Upper lobe of right lung (tissue), 1 donor: ENCODE data around the gene OGFOD2. TPM values are rescaled to one million over a fixed set of nuclear protein-coding genes. Genes with fewer than 3 reads are reported as not detected.

Source experiments
- ATAC-seq: fragments of 200-7000 bp; cut with Tn5 transposase; one replicate; pipeline ENCODE4 v1.9.1; 2020; ENCODE audit warnings: mild to moderate bottlenecking, moderate library complexity
- DNase-seq: peaks from one replicate; pipeline ENCODE4 v3.0.0-alpha.2; 2020
- H3K27ac ChIP-seq: fragments of 200-600 bp; one replicate; pipeline ENCODE4 v1.8.0; 2022
- H3K27me3 ChIP-seq: fragments of 200-600 bp; one replicate; pipeline ENCODE4 v1.8.0; 2022; ENCODE audit warnings: mild to moderate bottlenecking
- H3K36me3 ChIP-seq: fragments of 200-600 bp; one replicate; pipeline ENCODE4 v1.8.0; 2022
- H3K4me1 ChIP-seq: fragments of 200-600 bp; one replicate; pipeline ENCODE4 v1.8.0; 2022
- H3K4me3 ChIP-seq: fragments of 200-600 bp; one replicate; pipeline ENCODE4 v1.8.0; 2022; ENCODE audit warnings: mild to moderate bottlenecking
- H3K9me3 ChIP-seq: fragments of 200-600 bp; one replicate; pipeline ENCODE4 v1.8.0; 2022
- intact Hi-C: fragments of 100-400 bp; cut with DNase I; formaldehyde crosslinking; loops from one replicate; pipeline ENCODE4 v1.11.0; 2022
- total RNA-seq: library from RNA; stranded (reverse); fragmentation: NEBNext Ultra II Directional; extraction: Animal tissue kit (Norgen Biotek cat#: 25700); gene quantifications from one replicate; pipeline ENCODE4 v1.2.1, GENCODE V29; 2021
- TF ChIP-seq, protein P1 (sequence below): fragments of 200-600 bp; IDR thresholded peaks from one replicate; pipeline ENCODE4 v1.8.0; 2022; ENCODE audit warnings: antibody characterized with exemption
- donor health status: DM: no; HTN: yes; CAD: no; lungs with severe emphysema.

Gene OGFOD2
- total RNA-seq, 1 donor from 2014 or later: 13.7 TPM

DNA sequence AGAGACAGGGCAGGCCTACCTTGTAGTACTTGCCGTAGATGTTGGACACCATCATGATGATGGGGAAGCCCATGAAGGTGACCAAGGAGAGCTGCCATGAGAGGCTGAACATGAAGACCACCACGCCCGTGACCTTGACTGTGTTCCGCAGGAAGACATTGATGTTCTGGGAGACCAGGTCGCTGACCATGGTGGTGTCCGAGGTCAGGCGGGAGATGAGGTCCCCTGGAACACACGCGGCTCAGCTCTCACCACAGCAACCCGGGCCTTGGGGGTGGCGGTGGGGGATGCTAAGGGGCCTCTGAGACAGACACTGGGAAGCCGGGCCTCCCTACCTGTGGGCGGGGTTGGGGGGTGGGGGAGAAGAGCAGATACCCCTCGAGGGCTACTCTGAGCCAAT, 26.4 kb upstream of the OGFOD2 start:
- H3K36me3 ChIP-seq: no peaks in the 10 kb centered on the region
- peaks cover 13% of the 10 kb centered on the region for H3K4me1 ChIP-seq
- H3K27ac ChIP-seq: no peak overlapping the region
- intact Hi-C loops: no loop called here
- ATAC-seq (no peak), DNase-seq (no peak)
- TF ChIP-seq, protein P1, sequence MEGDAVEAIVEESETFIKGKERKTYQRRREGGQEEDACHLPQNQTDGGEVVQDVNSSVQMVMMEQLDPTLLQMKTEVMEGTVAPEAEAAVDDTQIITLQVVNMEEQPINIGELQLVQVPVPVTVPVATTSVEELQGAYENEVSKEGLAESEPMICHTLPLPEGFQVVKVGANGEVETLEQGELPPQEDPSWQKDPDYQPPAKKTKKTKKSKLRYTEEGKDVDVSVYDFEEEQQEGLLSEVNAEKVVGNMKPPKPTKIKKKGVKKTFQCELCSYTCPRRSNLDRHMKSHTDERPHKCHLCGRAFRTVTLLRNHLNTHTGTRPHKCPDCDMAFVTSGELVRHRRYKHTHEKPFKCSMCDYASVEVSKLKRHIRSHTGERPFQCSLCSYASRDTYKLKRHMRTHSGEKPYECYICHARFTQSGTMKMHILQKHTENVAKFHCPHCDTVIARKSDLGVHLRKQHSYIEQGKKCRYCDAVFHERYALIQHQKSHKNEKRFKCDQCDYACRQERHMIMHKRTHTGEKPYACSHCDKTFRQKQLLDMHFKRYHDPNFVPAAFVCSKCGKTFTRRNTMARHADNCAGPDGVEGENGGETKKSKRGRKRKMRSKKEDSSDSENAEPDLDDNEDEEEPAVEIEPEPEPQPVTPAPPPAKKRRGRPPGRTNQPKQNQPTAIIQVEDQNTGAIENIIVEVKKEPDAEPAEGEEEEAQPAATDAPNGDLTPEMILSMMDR: no peak
- no peak overlapping the region for H3K4me3 ChIP-seq
- no peaks in the 10 kb centered on the region for H3K9me3 ChIP-seq
- H3K27me3 ChIP-seq: no peaks in the 10 kb centered on the region

- no peak for DNase-seq
- Histone ChIP-seq H3K4me3 (no peak overlapping the region), H3K4me1 (peaks cover 13% of the 10 kb centered on the region), H3K27me3 (no peaks in the 10 kb centered on the region), H3K27ac (no peak overlapping the region), H3K36me3 (no peaks in the 10 kb centered on the region), H3K9me3 (no peaks in the 10 kb centered on the region)
- ATAC-seq: no peak
- TF ChIP-seq, protein P1: no peak
- intact Hi-C loops: no loop called here
Observed at GRCh38 chr12:122949405-122949804, 25.6 kb upstream of the OGFOD2 start.

DNA sequence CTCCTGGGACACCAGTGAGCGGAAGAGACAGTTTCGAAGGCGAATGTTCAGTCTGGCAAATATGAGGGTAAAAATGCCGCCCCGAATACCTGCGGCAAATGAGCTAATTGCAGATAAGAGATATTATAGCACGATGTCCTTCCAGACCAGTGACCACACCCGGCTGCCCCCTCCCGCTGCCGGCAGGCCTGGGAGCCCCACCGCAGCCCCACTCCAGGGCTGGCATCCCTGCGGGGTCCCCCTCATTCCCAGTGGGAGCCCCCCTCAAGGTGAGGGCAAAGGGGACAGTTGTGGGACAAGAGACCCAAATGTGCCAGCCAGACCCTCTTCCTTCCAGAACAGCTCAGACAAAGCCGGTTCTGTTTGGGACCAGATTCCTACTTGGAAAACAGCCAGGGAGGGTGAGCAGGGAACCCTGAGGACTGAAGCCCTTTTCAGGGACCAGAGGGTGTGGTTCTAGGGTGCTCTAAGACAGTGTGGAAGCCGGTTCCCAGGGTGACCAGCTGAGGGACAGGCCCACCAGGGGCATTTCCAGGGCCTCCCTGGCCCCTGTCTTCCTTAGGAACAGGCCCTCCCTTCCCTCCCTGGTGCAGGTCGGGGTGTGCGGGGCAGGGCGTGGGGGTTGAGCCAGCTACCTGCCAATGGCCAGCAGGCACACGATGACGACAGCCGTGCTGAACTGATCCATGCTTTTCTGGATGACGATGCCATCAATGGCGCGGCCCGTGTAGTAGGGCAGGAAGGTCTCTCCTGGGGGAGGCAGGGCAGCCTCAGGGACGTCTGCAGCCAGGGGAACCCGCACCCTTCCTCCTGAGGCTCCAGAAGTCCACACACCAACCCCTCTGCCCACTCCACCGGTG, 25.0 kb upstream of the OGFOD2 start:
- Histone ChIP-seq H3K27me3 (no peaks in the 10 kb centered on the region), H3K4me1 (peaks cover 13% of the 10 kb centered on the region), H3K36me3 (no peaks in the 10 kb centered on the region), H3K27ac (no peak overlapping the region), H3K9me3 (no peaks in the 10 kb centered on the region), H3K4me3 (no peak overlapping the region)
- TF ChIP-seq, protein P1: no peak
- intact Hi-C loops: loop anchor here (2.0 to 10.0 kb wide), 2 partner anchors 89 to 155 kb away; no protein-coding TSS in a partner anchor
- DNase-seq (no peak), ATAC-seq (no peak)

GRCh38 chr12:122951406-122951805, 23.6 kb upstream of the OGFOD2 start:
- no peaks in the 10 kb centered on the region for H3K27me3 ChIP-seq
- ATAC-seq: no peak
- intact Hi-C loops: loop anchor here (2.0 to 10.0 kb wide), 2 partner anchors 91 to 157 kb away; no protein-coding TSS in a partner anchor
- no peak for DNase-seq
- no peak overlapping the region for H3K27ac ChIP-seq
- TF ChIP-seq, protein P1: no peak
- H3K9me3 ChIP-seq: no peaks in the 10 kb centered on the region
- H3K36me3 ChIP-seq: no peaks in the 10 kb centered on the region
- H3K4me3 ChIP-seq: no peak overlapping the region
- peaks cover 10% of the 10 kb centered on the region for H3K4me1 ChIP-seq

GRCh38 chr12:122951979-122952892, 22.8 kb upstream of the OGFOD2 start:
- intact Hi-C loops: loop anchor here (2.0 to 10.0 kb wide), 2 partner anchors 91 to 157 kb away; no protein-coding TSS in a partner anchor
- TF ChIP-seq, protein P1: peak; percentile 91
- no peaks in the 10 kb centered on the region for H3K27me3 ChIP-seq
- DNase-seq: peak; percentile 83
- no peaks in the 10 kb centered on the region for H3K36me3 ChIP-seq
- ATAC-seq: peak; percentile 95
- peaks cover 2% of the 10 kb centered on the region for H3K4me1 ChIP-seq
- H3K9me3 ChIP-seq: no peaks in the 10 kb centered on the region
- H3K4me3 ChIP-seq: no peak overlapping the region
- no peak overlapping the region for H3K27ac ChIP-seq
